ENCODE data around the gene CD63.

The CD63 gene

DNA sequence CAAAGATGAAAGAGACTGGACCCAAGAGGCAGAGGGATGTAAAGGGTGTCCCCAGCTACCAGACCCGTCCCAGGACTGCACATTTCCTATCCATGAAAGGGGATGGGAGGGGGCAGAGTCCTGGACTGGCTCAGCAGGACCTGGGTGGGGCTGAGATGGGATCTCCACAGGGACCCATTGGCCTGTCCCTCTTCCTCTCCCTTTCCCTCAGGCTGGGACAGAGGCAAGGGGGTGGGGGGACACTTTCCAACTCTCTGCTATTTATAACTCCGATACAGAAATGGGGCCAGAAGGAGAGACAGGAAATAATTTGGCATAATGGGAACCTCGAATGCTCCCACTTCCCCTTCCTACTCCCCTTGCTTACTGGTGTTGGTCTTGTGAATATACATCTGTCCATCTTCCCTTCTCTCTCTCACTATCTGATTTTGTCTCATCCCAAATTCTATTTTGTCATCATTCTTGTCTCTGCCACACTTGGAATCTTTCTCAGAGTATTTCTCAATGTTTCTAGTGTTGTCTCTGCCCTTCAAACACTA lies 20.0 kb downstream of the CD63 start:
- 71% methylated on average over 1 of the region's 3 CpGs for WGBS
- Histone ChIP-seq H3K27me3 (ENCODE audit: insufficient read depth, low read length) (peaks cover 23% of the 10 kb centered on the region; the same call in 1 of the 2 replicates), H3K4me3 (ENCODE audit: low read length) (peak overlapping the region; percentile 99), H3K4me1 (ENCODE audit: insufficient read depth, low read length) (peaks cover 27% of the 10 kb centered on the region), H3K9ac (ENCODE audit: low read depth, low read length) (0 out of 2 replicates have a peak overlapping the region, but pooled peaks have one; percentile 75), H3K9me3 (ENCODE audit: insufficient read depth, low read depth, low read length) (no peaks in the 10 kb centered on the region), H3K27ac (ENCODE audit: low read depth, low read length) (peak overlapping the region; percentile 69; the same call in 1 of the 2 replicates), H3K36me3 (ENCODE audit: insufficient read depth, low read length) (no peaks in the 10 kb centered on the region)

- WGBS = under 1% methylated on average over 32 of the region's 39 CpGs
These were observed 20.7 kb downstream of the CD63 start, which contains the start of gene ITGA7 for GRCh38 chr12:55707841-55708694. ITGA7 (minus strand) TSS chr12:55707904; CDS start chr12:55707682, 222 bp downstream.

DNA sequence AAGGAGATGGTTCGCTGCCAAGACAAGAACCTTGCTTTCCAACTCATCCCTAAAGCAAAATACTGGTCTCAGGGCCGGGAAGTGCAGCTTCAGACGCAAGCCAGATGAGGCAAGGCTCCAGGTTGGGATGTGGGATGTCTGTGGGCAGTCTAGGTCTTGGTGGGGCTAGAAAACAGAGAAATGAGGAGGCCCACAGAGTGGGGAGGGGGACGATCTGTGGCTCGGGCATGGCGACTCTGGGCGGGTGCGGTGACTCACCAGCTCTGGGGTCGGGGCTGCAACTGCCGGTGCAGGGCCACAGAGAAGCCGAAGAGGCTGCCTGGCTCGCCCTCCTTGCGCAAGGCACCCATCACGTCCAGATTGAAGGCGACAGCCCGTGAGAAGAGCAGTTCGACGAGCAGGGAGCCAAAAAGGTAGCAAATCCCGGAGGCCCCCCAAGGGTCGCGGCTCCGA lies 21.6 kb downstream of the CD63 start:
- Histone ChIP-seq H3K9me3 (ENCODE audit: insufficient read depth, low read depth, low read length) (no peaks in the 10 kb centered on the region), H3K9ac (ENCODE audit: low read depth, low read length) (peak overlapping the region; percentile 84), H3K4me3 (ENCODE audit: low read length) (peak overlapping the region; percentile 99), H3K27me3 (ENCODE audit: insufficient read depth, low read length) (peaks cover 15% of the 10 kb centered on the region; the same call in 1 of the 2 replicates), H3K27ac (ENCODE audit: low read depth, low read length) (peak overlapping the region; percentile 48; the same call in 1 of the 2 replicates), H3K36me3 (ENCODE audit: insufficient read depth, low read length) (0 out of 2 replicates have a peak, but pooled peaks cover 2% of the 10 kb centered on the region), H3K4me1 (ENCODE audit: insufficient read depth, low read length) (peaks cover 27% of the 10 kb centered on the region)
- under 1% methylated on average over 21 of the region's 22 CpGs for WGBS

More at GRCh38 chr12:55707841-55708694, 20.7 kb downstream of the CD63 start, which contains the start of gene ITGA7:
- H3K27me3 ChIP-seq (ENCODE audit: insufficient read depth, low read length) = peaks cover 22% of the 10 kb centered on the region; the same call in 1 of the 2 replicates
- peaks cover 27% of the 10 kb centered on the region for H3K4me1 ChIP-seq (ENCODE audit: insufficient read depth, low read length)
- peak within 1 kb of the TSS; percentile 84 for H3K9ac ChIP-seq (ENCODE audit: low read depth, low read length)
- H3K9me3 ChIP-seq (ENCODE audit: insufficient read depth, low read depth, low read length) = no peaks in the 10 kb centered on the region
- H3K4me3 ChIP-seq (ENCODE audit: low read length) = peak within 1 kb of the TSS; percentile 99
- H3K27ac ChIP-seq (ENCODE audit: low read depth, low read length) = peak within 1 kb of the TSS; percentile 69
- no peaks in the 10 kb centered on the region for H3K36me3 ChIP-seq (ENCODE audit: insufficient read depth, low read length)

- no peak overlapping the region for H3K27ac ChIP-seq (ENCODE audit: low read depth, low read length)
- H3K36me3 ChIP-seq (ENCODE audit: insufficient read depth, low read length) = 0 out of 2 replicates have a peak, but pooled peaks cover 2% of the 10 kb centered on the region
- peak overlapping the region; percentile 99 for H3K4me3 ChIP-seq (ENCODE audit: low read length)
- H3K27me3 ChIP-seq (ENCODE audit: insufficient read depth, low read length) = peaks cover 9% of the 10 kb centered on the region; the same call in 1 of the 2 replicates
- H3K4me1 ChIP-seq (ENCODE audit: insufficient read depth, low read length) = peaks cover 27% of the 10 kb centered on the region
- H3K9ac ChIP-seq (ENCODE audit: low read depth, low read length) = peak overlapping the region; percentile 84
- WGBS = 38% methylated on average over 2 of the region's 2 CpGs
- no peaks in the 10 kb centered on the region for H3K9me3 ChIP-seq (ENCODE audit: insufficient read depth, low read depth, low read length)
These were observed 22.1 kb downstream of the CD63 start for GRCh38 chr12:55706568-55707218.

- H3K36me3 ChIP-seq (ENCODE audit: insufficient read depth, low read length) = 0 out of 2 replicates have a peak, but pooled peaks cover 2% of the 10 kb centered on the region
- H3K27ac ChIP-seq (ENCODE audit: low read depth, low read length) = no peak overlapping the region
- WGBS = 37% methylated on average over 4 of the region's 5 CpGs
- H3K4me3 ChIP-seq (ENCODE audit: low read length) = peak overlapping the region; percentile 99
- H3K9me3 ChIP-seq (ENCODE audit: insufficient read depth, low read depth, low read length) = no peaks in the 10 kb centered on the region
- H3K27me3 ChIP-seq (ENCODE audit: insufficient read depth, low read length) = 0 out of 2 replicates have a peak, but pooled peaks cover 9% of the 10 kb centered on the region
- H3K4me1 ChIP-seq (ENCODE audit: insufficient read depth, low read length) = peaks cover 27% of the 10 kb centered on the region
- H3K9ac ChIP-seq (ENCODE audit: low read depth, low read length) = no peak overlapping the region
These were observed 22.9 kb downstream of the CD63 start for GRCh38 chr12:55705782-55706402.

DNA sequence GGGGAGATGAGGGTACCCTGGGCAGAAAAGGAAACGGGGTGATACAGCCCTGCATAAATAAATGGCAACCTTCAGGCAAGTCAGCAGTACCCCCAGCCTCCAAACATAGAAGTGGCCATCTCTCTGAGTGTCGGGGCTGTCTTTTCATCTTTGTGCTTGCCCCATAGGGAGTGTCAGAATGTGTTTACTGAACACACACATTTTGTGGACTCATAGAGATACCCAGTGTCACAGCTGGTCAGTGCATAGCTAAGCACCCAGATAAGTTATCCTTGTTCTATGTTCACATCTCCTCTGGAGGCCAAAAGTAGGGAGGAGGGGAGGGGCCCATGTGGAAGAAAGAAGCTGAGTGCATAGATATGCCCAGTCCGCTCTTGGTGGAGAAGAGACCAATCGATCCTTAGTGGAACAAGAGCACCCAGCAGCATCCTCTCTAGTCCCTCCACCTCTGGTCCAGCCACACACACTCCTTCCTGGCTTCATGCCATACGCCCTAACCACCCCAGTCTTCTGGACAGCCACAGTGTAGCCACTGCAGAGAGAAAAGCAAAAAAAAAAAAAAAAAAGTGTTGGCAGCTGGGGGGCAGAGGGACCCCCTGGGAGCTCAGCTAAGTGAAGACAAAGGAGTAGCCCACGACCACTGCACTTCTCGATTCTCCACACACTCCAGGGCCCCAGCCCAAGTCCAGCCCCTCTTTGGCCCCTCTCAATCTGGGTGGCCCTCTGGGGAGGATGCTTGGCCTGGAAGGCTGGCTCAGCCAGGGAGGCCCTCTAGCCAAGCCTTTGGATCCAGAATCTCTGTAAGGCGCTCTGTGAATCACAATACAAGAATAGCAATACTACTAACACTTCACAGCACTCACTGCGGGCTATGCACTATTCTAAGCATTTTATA lies 23.7 kb downstream of the CD63 start:
- 0 out of 2 replicates have a peak, but pooled peaks cover 5% of the 10 kb centered on the region for H3K36me3 ChIP-seq (ENCODE audit: insufficient read depth, low read length)
- 76% methylated on average over 8 of the region's 9 CpGs for WGBS
- H3K27ac ChIP-seq (ENCODE audit: low read depth, low read length) = no peak overlapping the region
- H3K4me3 ChIP-seq (ENCODE audit: low read length) = peak overlapping the region; percentile 99; the same call in 1 of the 2 replicates
- 0 out of 2 replicates have a peak, but pooled peaks cover 9% of the 10 kb centered on the region for H3K27me3 ChIP-seq (ENCODE audit: insufficient read depth, low read length)
- H3K9ac ChIP-seq (ENCODE audit: low read depth, low read length) = no peak overlapping the region
- peaks cover 27% of the 10 kb centered on the region for H3K4me1 ChIP-seq (ENCODE audit: insufficient read depth, low read length)
- H3K9me3 ChIP-seq (ENCODE audit: insufficient read depth, low read depth, low read length) = no peaks in the 10 kb centered on the region

- no peaks in the 10 kb centered on the region for H3K9me3 ChIP-seq (ENCODE audit: insufficient read depth, low read depth, low read length)
- 95% methylated on average over 6 of the region's 6 CpGs for WGBS
- H3K36me3 ChIP-seq (ENCODE audit: insufficient read depth, low read length) = peaks cover 8% of the 10 kb centered on the region; the same call in 1 of the 2 replicates
- H3K4me3 ChIP-seq (ENCODE audit: low read length) = no peak overlapping the region
- 0 out of 2 replicates have a peak, but pooled peaks cover 3% of the 10 kb centered on the region for H3K27me3 ChIP-seq (ENCODE audit: insufficient read depth, low read length)
- peaks cover 25% of the 10 kb centered on the region for H3K4me1 ChIP-seq (ENCODE audit: insufficient read depth, low read length)
- no peak overlapping the region for H3K27ac ChIP-seq (ENCODE audit: low read depth, low read length)
- no peak overlapping the region for H3K9ac ChIP-seq (ENCODE audit: low read depth, low read length)
These were observed 24.7 kb downstream of the CD63 start for GRCh38 chr12:55703901-55704761.

DNA sequence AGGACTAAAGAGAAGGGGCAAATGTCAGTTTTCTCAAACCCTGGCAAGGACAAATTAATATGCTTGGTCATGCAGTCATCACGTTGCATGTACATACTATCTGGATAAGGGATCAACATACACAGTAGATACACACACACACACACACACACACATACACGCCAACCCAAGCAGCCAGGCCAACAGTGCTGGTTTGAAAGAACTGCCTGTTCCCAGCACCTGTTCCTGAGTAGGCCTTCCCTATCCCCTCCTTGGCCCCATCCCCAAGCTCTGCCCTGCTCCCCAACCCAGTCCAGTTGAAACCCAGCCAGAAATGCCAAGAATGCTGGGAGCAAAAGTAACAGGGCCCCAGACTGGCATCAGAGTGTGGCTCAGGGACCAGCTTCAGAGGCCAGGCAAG lies 25.5 kb downstream of the CD63 start:
- peaks cover 8% of the 10 kb centered on the region; the same call in 1 of the 2 replicates for H3K36me3 ChIP-seq (ENCODE audit: insufficient read depth, low read length)
- 0 out of 2 replicates have a peak, but pooled peaks cover 3% of the 10 kb centered on the region for H3K27me3 ChIP-seq (ENCODE audit: insufficient read depth, low read length)
- H3K27ac ChIP-seq (ENCODE audit: low read depth, low read length) = no peak overlapping the region
- H3K4me1 ChIP-seq (ENCODE audit: insufficient read depth, low read length) = peaks cover 17% of the 10 kb centered on the region
- no peak overlapping the region for H3K4me3 ChIP-seq (ENCODE audit: low read length)
- H3K9me3 ChIP-seq (ENCODE audit: insufficient read depth, low read depth, low read length) = no peaks in the 10 kb centered on the region
- no peak overlapping the region for H3K9ac ChIP-seq (ENCODE audit: low read depth, low read length)
- 90% methylated on average over 2 of the region's 2 CpGs for WGBS

DNA sequence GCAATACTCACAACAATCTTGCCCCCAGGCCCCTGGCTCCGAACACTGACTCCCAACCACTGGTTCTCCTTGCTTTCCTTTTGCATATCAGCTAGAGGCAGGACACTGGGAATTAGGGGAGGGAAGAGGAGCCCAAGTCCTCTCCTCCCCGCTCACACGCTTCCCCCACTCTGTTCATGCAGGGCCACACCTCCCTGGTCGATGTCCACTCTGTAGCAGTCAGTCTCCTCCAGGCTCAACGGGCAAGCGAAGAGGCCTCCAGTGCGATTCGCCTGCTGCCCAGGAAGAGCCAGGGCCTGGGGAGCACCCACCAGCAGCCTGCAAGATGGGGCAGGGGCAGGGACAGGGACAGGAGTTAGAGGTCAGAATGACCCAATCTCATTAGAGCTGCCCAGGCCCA lies 25.9 kb downstream of the CD63 start:
- no peaks in the 10 kb centered on the region for H3K9me3 ChIP-seq (ENCODE audit: insufficient read depth, low read depth, low read length)
- H3K4me1 ChIP-seq (ENCODE audit: insufficient read depth, low read length) = peaks cover 16% of the 10 kb centered on the region
- no peak overlapping the region for H3K9ac ChIP-seq (ENCODE audit: low read depth, low read length)
- H3K27ac ChIP-seq (ENCODE audit: low read depth, low read length) = no peak overlapping the region
- peaks cover 8% of the 10 kb centered on the region; the same call in 1 of the 2 replicates for H3K36me3 ChIP-seq (ENCODE audit: insufficient read depth, low read length)
- 94% methylated on average over 8 of the region's 8 CpGs for WGBS
- H3K4me3 ChIP-seq (ENCODE audit: low read length) = no peak overlapping the region
- 0 out of 2 replicates have a peak, but pooled peaks cover 3% of the 10 kb centered on the region for H3K27me3 ChIP-seq (ENCODE audit: insufficient read depth, low read length)
